DND-41 (cell line): ENCODE measurements around the gene CACNA1H.

Experiments used
- ATAC-seq: fragments of 200-7000 bp; cut with Tn5 transposase; 3 replicates; pipeline ENCODE4 v1.9.1; 2021; ENCODE audit warnings: low read depth; ENCODE audit not compliant: insufficient read depth
- DNase-seq: peaks from one replicate; pipeline ENCODE4 v3.0.0-alpha.2; 2020
- H2AFZ ChIP-seq: 2 replicates; pipeline ENCODE4 v1.6.0; 2012; ENCODE audit warnings: low read depth, low read length
- H3K27ac ChIP-seq: 2 replicates; pipeline ENCODE4 v1.5.1; 2012; ENCODE audit warnings: low read length, inconsistent platforms
- H3K27me3 ChIP-seq: fragments of 200-600 bp; sonication (generic); 2 replicates; pipeline ENCODE4 v1.6.0; 2012; ENCODE audit warnings: low read length, mild to moderate bottlenecking, inconsistent platforms; ENCODE audit not compliant: insufficient read depth, poor library complexity
- H3K36me3 ChIP-seq: 2 replicates; pipeline ENCODE4 v1.5.1; 2012; ENCODE audit warnings: low read length, inconsistent platforms; ENCODE audit not compliant: insufficient read depth
- H3K4me1 ChIP-seq: 2 replicates; pipeline ENCODE4 v1.5.1; 2012; ENCODE audit warnings: mild to moderate bottlenecking, low read length; ENCODE audit not compliant: insufficient read depth
- H3K4me2 ChIP-seq: 2 replicates; pipeline ENCODE4 v1.6.0; 2012; ENCODE audit warnings: mild to moderate bottlenecking, moderate library complexity, low read length, inconsistent platforms; ENCODE audit not compliant: insufficient read depth
- H3K4me3 ChIP-seq, 2 experiments: fragments of 200-600 bp in 1 of 2; shearing (Covaris generic) in 1 of 2; 2 replicates each; pipeline ENCODE4 v1.5.1; 2012 to 2016; ENCODE audit warnings: inconsistent platforms in 2 of 2, low read length in 2 of 2, mild to moderate bottlenecking in 2 of 2, low read depth in 1 of 2, moderate library complexity in 1 of 2
- H3K79me2 ChIP-seq: 2 replicates; pipeline ENCODE4 v1.6.0; 2012; ENCODE audit warnings: low read length, inconsistent platforms; ENCODE audit not compliant: insufficient read depth
- H3K9ac ChIP-seq: 2 replicates; pipeline ENCODE4 v1.6.0; 2012; ENCODE audit warnings: low read depth, mild to moderate bottlenecking, inconsistent platforms, low read length, moderate library complexity
- H3K9me3 ChIP-seq: 2 replicates; pipeline ENCODE4 v1.5.1; 2012; ENCODE audit warnings: low read length, moderate library complexity, mild to moderate bottlenecking, inconsistent platforms; ENCODE audit not compliant: insufficient read depth, severe bottlenecking
- H4K20me1 ChIP-seq: 2 replicates; pipeline ENCODE4 v1.6.0; 2012; ENCODE audit warnings: low read length; ENCODE audit not compliant: insufficient read depth
- EZH2 ChIP-seq: IDR thresholded peaks from 3 replicates; pipeline ENCODE4 v1.6.1; 2012; ENCODE audit warnings: borderline replicate concordance, low read depth, mild to moderate bottlenecking, moderate library complexity, low read length, inconsistent platforms; ENCODE audit not compliant: severe bottlenecking
- TF ChIP-seq, protein P1 (sequence below): IDR thresholded peaks from 2 replicates; pipeline ENCODE4 v1.5.1; 2012; ENCODE audit warnings: borderline replicate concordance, low read length, moderate library complexity, mild to moderate bottlenecking; ENCODE audit not compliant: poor library complexity, severe bottlenecking; ENCODE audit errors: extremely low read depth

The CACNA1H gene

DNA sequence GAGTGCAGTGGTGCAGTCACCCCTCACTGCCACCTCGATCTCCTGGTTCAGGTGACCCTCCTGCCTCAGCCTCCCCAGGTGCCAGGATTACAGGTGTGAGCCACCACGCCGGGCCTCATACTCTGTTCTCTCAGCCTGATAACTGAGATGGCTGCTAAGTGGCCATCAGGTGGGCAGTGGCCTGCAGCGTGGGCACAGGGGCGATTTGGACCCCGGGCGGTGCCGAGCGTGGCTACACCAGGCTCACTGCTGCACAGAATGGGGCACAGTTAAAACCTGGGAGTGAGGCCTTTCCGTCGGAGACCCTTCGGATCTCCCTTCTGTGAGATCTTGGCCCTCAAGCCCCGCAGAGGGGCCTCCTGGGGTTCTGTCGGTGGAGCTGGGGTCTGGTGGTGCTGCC is 11.5 kb downstream of the CACNA1H start:
- Histone ChIP-seq H3K4me1 (no peaks in the 10 kb centered on the region), H3K27me3 (no peaks in the 10 kb centered on the region), H4K20me1 (peaks cover 11% of the 10 kb centered on the region; the same call in 1 of the 2 replicates), H2AFZ (no peak overlapping the region), H3K4me2 (no peak overlapping the region), H3K4me3 (no peak overlapping the region), H3K27ac (no peak overlapping the region), H3K9me3 (no peaks in the 10 kb centered on the region), H3K9ac (no peak overlapping the region), H3K79me2 (no peaks in the 10 kb centered on the region), H3K36me3 (no peaks in the 10 kb centered on the region)
- DNase-seq (no peak), ATAC-seq (no peak)
- TF ChIP-seq, protein P1, sequence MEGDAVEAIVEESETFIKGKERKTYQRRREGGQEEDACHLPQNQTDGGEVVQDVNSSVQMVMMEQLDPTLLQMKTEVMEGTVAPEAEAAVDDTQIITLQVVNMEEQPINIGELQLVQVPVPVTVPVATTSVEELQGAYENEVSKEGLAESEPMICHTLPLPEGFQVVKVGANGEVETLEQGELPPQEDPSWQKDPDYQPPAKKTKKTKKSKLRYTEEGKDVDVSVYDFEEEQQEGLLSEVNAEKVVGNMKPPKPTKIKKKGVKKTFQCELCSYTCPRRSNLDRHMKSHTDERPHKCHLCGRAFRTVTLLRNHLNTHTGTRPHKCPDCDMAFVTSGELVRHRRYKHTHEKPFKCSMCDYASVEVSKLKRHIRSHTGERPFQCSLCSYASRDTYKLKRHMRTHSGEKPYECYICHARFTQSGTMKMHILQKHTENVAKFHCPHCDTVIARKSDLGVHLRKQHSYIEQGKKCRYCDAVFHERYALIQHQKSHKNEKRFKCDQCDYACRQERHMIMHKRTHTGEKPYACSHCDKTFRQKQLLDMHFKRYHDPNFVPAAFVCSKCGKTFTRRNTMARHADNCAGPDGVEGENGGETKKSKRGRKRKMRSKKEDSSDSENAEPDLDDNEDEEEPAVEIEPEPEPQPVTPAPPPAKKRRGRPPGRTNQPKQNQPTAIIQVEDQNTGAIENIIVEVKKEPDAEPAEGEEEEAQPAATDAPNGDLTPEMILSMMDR = no peak
- TF ChIP-seq EZH2 = no peak

DNA sequence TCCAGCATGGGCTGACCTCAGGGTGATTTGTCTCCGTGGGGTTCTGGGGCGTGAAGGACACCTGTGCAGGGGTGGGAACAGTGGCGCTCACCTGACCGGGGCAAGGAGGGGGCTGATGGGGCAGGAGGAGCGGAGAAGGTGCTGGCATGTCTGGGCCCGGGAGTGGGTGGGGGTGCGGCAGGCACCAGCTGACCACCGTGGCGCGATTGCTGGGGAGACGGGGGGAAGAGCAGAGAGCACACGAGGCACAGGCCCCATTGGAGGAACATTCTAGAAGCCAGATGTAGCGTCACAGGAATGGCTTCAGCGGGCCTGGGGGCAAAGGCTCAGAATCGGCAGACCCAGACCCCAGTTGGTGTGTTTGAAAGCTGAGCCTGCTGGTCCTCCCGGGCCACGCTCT is 12.1 kb downstream of the CACNA1H start:
- no peak overlapping the region for H3K9ac ChIP-seq
- H3K27ac ChIP-seq = no peak overlapping the region
- H3K4me1 ChIP-seq = no peaks in the 10 kb centered on the region
- H3K9me3 ChIP-seq = no peaks in the 10 kb centered on the region
- no peaks in the 10 kb centered on the region for H3K36me3 ChIP-seq
- no peak overlapping the region for H3K4me2 ChIP-seq
- H3K27me3 ChIP-seq = no peaks in the 10 kb centered on the region
- no peaks in the 10 kb centered on the region for H3K79me2 ChIP-seq
- DNase-seq (no peak), ATAC-seq (no peak)
- H3K4me3 ChIP-seq = no peak overlapping the region
- no peak for TF ChIP-seq EZH2
- TF ChIP-seq, protein P1 = no peak
- no peak overlapping the region for H2AFZ ChIP-seq
- peaks cover 11% of the 10 kb centered on the region; the same call in 1 of the 2 replicates for H4K20me1 ChIP-seq

DNA sequence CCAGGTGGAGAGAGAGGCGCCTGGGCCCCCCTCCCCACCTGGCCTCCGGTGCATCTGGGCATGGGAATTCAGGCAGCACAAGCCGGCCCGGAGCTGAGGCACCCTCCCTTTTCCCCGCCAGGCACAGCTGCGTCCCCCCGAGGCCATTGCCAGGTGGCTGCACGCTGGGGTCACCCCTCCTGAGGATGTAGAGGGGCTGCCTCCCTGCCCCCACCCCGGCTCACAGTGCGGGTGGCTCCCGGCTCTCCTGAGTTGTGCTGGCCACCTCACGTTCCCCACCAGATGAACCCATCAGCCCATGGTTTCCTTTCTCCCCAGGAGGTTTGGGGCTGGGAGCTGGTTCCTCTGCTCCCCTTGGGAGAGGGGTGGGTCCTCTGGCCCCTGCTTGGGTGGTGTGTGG is 12.6 kb downstream of the CACNA1H start:
- ATAC-seq (no peak), DNase-seq (no peak)
- Histone ChIP-seq H3K79me2 (no peaks in the 10 kb centered on the region), H3K4me2 (no peak overlapping the region), H3K27ac (no peak overlapping the region), H3K4me3 (no peak overlapping the region), H3K36me3 (no peaks in the 10 kb centered on the region), H3K9me3 (no peaks in the 10 kb centered on the region), H2AFZ (no peak overlapping the region), H3K27me3 (no peaks in the 10 kb centered on the region), H4K20me1 (peaks cover 11% of the 10 kb centered on the region; the same call in 1 of the 2 replicates), H3K4me1 (no peaks in the 10 kb centered on the region), H3K9ac (no peak overlapping the region)
- no peak for TF ChIP-seq EZH2
- TF ChIP-seq, protein P1 = no peak
